Activated CD8-positive, alpha-beta memory T cell treated with anti-CD3 and anti-CD28 coated beads for 1 hour (primary cell): Measurements from ENCODE around the gene CCSER2.
"Not testable (repeated sequence)": the region's sequence is repeated elsewhere in the genome, so short reads cannot be mapped to it uniquely, and the experiment has no call there.

ENCODE experiments used
- DNase-seq, 2 donors: peaks; one replicate each; pipeline ENCODE4 v3.0.0-alpha.2; 2020; ENCODE audit warnings: low read depth in 1 of 2; ENCODE audit errors: extremely low read depth in 1 of 2

CCSER2 gene

DNA sequence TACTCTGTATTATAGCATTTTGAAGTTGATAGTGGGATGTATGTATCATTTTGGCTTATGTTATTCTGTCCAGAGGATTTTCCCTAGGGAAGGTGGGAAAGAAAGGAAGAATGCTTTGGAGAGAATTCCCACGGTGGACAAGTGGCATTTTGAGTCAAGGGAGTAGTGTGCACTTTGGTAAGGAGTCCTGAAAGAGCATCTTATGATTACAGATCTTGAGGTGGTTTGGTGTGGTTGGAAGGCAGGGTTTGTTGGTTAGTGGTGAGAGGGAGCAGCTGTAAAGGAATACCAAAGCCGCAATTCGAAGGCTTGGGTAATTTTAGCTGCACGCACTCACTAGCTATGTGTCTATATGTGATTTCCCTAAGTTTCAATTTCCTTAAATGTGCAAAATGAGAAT lies 16.1 kb downstream of the CCSER2 start:
- no peak for DNase-seq

GRCh38 chr10:84347575-84348002 lies 19.2 kb downstream of the CCSER2 start:
- not testable (repeated sequence) for DNase-seq

- DNase-seq, result no peak
Observed at GRCh38 chr10:84348447-84348846, 20.1 kb downstream of the CCSER2 start.

DNA sequence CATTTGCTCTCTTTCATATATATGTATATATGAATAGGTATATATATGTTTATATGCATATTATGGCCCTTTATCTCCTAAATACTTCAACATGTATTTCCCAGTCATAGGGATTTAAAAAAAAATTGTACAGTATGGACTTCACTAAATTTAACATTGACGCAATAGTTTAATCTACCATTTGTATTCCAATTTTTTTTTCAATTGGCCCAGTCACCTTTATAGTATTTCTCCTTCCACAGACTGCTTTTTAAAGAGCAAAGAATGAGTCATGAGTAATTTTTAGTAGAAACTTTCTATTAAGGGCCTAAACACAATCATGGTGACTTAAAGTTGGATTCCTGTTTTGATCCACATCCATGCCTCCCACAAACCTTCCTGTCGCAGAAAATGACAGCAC lies 20.5 kb downstream of the CCSER2 start:
- no peak for DNase-seq

- DNase-seq, result peak; percentile 47 to 53
Observed at GRCh38 chr10:84352251-84352842, 24.0 kb downstream of the CCSER2 start.

GRCh38 chr10:84353052-84353803 lies 24.8 kb downstream of the CCSER2 start:
- DNase-seq, result no peak

- DNase-seq, result no peak
Observed at GRCh38 chr10:84354623-84355022, 26.2 kb downstream of the CCSER2 start.

- DNase-seq, result no peak
Observed at GRCh38 chr10:84355106-84355505, 26.7 kb downstream of the CCSER2 start.

DNA sequence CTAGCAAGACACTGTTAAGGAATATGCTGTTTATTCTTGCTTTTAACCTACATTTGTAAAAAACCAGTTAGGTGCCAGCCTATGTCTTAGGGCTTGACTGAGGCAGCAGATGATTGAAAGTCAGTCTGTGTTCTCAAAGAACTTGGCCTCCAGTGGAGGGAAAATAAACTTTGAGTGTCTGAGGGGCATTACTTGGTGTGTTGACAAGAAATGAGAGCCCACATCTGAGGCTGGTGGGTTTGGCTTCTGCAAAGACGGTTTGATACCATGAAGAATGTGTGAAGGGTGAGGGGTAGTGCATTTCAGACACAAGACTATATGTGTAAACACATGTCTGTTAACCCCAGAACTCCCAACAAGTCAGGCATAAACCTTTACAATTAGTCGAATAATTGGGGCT lies 28.5 kb downstream of the CCSER2 start:
- peak in 1 of 2 donors; percentile 11 for DNase-seq

DNA sequence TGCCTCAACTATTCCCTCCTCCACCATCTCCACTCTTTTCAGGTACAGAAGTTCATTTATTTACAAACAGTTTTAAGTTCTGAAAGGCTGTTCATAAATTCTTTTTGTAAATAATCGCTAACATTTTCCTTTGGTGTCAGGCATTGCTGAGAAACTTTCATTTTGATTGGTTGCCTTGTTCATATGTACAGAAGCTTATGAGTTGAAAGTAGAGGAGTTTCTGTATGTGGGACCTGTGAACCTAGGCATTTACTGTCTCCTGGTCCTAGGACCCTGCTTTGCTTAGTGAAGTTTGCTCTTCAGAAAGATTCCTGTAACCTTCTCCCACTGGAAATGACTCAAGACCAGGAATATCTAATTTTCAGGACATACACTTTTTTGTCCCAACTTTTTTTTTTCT lies 30.4 kb downstream of the CCSER2 start:
- DNase-seq, result no peak

DNA sequence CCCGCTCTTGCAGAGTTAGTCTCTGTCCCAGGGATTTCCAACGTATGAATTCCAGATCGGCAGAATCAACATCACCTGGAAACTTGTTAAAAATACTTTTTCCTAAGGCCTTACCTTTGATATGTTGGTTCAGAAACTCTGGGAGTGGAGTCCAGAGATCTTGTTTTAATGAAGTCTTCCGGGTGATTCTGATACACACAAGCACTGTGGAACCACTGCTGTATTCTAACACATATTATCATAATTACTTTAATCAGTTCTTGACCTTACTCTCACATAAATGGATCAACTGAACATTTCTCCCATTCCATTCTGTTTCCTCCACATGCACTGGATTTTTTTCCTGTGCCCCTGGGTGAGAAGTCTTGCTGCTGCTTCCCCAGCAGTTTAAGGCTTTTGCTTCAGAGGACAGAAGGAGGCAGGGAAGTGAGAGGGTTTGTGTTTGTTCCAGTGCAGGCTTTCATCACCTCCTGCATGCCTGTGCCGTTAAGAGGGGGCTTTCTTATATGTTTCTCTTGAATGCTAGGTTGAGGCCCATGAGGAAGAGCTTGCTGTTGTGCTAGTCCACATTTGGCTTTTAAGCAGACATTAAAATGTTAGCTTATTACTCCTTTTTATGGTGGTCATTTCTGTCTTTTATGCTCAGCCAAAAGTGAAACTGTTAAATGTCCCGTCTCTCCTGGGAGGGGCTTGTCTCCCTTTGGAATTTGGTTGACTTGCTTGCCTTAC lies 32.4 kb downstream of the CCSER2 start:
- no peak for DNase-seq

DNA sequence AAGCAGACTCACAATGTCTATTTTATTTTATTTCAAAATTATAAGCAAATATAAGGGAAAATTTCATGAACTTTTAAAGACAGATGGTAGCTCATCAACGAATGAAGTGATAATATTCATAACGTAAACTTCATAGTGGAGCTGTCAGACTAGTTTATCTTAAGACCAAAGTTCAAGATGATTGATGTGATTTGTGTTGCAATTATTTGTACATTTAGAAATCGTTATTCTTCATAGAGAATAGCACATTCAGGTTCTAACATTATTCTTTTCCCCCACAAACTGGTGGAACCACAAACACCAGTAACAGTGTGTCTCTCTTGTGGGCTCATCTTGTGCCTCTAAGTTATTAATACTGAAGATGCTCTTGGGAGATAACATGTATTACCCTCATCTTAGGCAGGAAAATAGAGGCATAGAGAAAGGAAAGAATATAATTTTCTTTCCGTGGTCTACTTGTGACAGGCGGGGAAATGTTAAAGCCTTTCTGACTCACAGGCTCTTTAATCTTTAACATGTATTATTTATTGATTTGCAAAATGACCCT lies 37.0 kb downstream of the CCSER2 start:
- no peak for DNase-seq

- DNase-seq, result no peak
Observed at GRCh38 chr10:84366041-84366440, 37.7 kb downstream of the CCSER2 start.

GRCh38 chr10:84367256-84367655 lies 38.9 kb downstream of the CCSER2 start:
- no peak for DNase-seq

GRCh38 chr10:84368828-84369227 lies 40.4 kb downstream of the CCSER2 start:
- no peak for DNase-seq

- no peak for DNase-seq
Observed at GRCh38 chr10:84370283-84370682, 41.9 kb downstream of the CCSER2 start.

DNA sequence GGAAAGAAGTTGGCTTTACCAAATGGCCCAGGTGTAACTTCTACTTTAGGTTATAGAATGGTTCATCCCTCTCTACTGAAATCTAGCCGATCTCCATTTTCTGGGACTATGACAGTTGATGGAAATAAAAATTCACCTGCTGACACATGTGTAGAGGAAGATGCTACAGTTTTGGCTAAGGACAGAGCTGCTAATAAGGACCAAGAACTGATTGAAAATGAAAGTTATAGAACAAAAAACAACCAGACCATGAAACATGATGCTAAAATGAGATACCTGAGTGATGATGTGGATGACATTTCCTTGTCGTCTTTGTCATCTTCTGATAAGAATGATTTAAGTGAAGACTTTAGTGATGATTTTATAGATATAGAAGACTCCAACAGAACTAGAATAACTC lies 43.6 kb downstream of the CCSER2 start:
- DNase-seq, result no peak

- no peak for DNase-seq
Observed at GRCh38 chr10:84373000-84373399, 44.6 kb downstream of the CCSER2 start.

- no peak for DNase-seq
Observed at GRCh38 chr10:84374455-84374854, 46.1 kb downstream of the CCSER2 start.

DNA sequence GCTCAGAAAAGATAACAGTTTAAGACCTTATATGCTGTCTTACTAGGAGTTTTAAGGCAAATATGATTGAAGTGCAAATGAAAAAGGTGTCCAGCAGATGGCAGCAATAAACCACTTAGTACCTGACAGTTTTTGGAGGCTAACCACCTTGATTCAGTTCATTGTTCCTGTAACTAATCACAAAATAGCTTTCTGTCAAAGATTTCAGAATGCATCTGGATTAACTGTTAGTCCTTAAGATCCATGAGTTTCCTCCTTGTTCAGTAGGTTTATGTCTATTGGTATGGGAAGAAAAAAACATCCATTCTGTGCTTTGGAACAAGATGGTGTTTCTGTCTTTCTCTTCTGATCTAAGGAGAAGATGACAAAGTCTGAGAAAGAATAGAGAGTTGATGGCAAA lies 46.6 kb downstream of the CCSER2 start:
- peak in 1 of 2 donors; percentile 11 for DNase-seq

GRCh38 chr10:84375881-84376280 lies 47.5 kb downstream of the CCSER2 start:
- DNase-seq, result no peak

- no peak for DNase-seq
Observed at GRCh38 chr10:84388148-84388547, 59.8 kb downstream of the CCSER2 start.
